Measurements from ENCODE around the gene PIGZ.

The PIGZ gene

GRCh38 chr3:196968233-196969133 lies at the start of gene PIGZ:
Gene PIGZ, minus strand, starts transcription at chr3:196968833. Its CDS starts 16,802 bp downstream, at chr3:196952031.
- peak; percentile 62 for DNase-seq (ENCODE audit: low spot score)

DNA sequence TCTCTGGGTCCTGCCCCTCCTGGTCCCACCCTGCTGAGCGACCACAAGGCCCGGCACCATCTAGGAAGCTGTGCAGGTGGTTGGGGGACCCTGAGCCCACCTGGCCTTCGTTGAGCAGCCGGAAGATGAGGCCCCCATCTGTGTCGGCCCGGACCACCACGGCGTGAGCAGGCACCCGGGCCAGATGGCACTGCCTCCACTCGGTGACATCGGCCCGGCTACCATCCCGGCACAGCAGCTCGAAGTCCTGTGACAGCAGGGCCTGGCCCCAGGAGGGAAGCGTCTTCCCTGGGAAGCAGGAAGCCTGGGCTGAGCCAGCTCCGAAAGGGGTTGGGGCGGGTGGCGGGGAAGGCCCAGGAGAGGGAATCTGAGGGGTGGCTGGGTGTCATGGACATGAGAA lies 48.4 kb upstream of the PIGZ start:
- no peak for DNase-seq (ENCODE audit: low spot score)

- no peak for DNase-seq (ENCODE audit: low spot score)
Observed at GRCh38 chr3:197015790-197016736, 47.4 kb upstream of the PIGZ start.

GRCh38 chr3:197014942-197015575 lies 46.4 kb upstream of the PIGZ start:
- no peak for DNase-seq (ENCODE audit: low spot score)

DNA sequence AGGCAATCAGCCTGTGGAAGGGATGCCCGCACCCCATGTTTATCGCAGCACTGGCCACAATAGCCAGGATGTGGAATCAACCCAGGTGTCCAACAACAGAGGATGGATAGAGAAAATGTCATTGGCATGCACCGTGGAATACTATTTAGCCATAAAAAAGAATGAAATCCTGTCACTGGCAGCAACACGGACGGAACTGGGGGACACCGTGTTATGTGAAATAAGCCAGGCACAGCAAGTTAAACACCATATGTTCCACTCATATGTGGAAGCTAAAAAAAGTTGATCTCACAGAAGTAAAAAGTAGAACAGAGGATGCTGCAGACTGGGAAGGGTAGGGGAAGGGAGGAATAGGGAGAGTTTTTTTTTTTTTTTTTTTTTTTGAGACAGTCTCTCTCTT lies 45.4 kb upstream of the PIGZ start:
- DNase-seq (ENCODE audit: low spot score), result no peak

DNA sequence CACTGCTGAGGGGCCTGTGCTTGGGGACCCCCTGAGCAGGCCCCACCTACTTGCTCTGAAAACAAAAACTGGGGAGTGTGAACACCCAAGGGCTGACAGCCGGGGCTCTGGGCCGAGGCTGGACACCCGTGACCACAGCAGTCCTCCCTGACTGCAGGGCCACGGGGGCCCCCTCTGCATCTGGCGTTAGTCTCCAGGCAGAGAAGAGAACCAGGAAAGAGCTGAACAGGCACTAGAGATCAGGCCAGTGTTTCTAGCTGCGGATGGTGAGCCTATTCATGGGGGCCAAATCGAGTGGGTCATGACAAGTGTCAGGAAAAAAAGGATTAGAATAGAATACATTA lies 43.9 kb upstream of the PIGZ start:
- DNase-seq (ENCODE audit: low spot score), result no peak

DNA sequence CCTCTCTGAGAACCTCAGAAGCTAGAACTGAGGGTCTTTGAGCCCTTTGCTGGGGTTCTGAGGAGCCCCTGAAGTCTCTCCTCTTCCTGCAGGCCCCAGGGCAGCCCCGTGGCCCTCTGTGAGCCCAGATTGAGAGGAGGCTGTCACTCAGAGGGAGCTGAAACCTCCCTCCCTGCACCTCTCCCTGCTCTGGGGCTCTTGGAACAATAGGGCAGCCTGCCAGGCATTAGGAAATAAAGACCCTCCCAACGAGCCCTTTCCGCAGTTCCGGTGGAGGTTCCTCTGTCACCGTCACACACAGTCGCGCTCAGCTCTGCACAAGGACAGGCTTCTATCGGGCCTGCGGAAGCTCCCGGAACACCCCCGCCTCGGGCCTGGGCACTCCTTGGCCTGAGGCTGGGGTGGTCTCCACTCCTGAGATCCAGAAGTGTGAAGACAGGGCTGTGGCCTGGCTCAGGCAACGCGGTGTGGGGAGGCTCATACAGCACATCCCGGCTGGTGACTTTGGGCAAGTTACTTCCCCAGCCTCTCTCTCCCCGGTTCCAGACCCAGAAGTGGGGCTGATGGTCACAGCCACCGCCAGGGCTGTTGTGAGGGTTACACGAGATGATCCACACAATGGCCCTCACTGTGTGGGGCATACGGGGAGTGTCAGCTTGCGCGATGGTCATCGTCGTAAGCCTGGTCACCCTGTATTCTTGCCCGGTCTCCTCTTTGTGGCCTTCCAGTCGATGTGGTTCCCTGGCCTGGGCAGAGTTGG lies 43.3 kb upstream of the PIGZ start:
- no peak for DNase-seq (ENCODE audit: low spot score)

- DNase-seq (ENCODE audit: low spot score), result no peak
Observed at GRCh38 chr3:197010556-197011351, 42.1 kb upstream of the PIGZ start.

DNA sequence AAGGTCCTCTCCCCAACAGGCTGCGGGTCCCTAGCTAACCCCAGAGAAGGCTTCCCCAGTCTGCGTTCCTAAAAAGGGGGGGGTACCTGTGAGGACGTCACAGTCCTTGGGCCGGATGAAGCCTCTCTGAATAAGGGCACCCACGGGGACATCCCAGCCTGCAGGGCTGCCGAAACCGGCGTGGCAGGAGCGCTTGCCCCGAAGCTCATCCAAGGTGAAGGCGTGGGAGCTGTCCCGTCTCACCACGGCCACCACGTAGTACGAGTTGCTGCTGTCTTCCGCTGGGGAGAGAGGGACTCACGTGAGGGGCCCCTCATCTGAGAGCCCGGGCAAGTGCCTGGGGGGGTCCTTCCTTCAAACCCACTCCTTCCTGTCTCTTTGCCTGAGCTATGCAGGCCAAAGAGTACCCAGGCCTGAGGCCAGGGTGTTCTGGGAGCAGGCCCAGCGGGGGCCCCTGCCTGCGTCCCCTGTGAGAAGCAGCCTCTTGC lies 40.9 kb upstream of the PIGZ start:
- no peak for DNase-seq (ENCODE audit: low spot score)

- DNase-seq (ENCODE audit: low spot score), result no peak
Observed at GRCh38 chr3:197008436-197009209, 40.0 kb upstream of the PIGZ start.

DNA sequence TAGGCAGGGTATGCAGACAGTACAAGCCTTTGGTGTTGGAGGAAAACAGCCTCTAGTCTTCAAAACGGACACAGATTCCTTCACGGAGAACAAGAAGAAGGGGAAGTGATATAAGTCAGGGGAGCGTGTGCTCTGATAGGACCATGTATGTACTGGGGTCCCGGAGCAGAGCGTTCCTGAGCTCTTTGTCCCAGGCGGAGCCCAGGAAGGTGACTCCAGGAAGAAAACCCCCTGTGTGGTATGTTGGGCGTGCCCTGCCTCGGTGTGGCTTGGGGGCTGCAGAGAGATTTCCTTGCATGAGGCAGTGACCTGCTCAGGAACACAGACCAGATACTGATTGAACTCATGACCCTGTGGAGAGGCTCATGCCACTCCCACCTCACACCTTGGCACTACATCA lies 39.3 kb upstream of the PIGZ start:
- DNase-seq (ENCODE audit: low spot score), result no peak

DNA sequence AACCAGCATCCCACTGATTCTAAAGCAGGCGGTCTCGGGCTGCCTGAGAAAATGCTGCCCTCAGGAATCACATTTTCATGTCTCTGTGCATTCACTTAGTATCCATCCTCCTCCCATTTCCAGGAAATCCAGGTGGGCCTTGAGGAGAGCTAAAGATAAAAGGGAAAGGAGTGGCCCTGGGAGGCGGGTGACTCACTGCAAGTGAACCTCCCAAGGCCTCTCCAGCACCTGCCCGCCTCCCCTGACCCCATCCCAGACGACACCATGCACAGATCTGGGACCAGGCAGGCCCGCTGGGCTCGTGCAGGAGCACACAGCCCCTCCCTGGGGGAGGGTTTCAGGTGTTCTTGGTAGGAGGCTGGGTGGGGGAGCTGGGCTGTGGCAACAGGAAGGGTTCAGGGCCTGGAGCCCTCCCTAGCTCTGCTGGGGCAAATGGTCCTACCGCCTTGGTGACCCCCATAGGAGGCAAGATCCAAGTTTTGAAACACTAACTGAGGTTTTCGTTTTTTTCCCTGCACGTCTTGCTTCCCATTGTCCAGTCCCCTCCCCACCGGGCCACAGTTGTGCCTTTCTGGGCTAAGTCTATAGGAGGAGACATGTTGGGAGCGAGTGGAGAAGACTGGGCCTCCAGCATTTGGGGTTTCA lies 38.8 kb upstream of the PIGZ start:
- DNase-seq (ENCODE audit: low spot score), result no peak

DNA sequence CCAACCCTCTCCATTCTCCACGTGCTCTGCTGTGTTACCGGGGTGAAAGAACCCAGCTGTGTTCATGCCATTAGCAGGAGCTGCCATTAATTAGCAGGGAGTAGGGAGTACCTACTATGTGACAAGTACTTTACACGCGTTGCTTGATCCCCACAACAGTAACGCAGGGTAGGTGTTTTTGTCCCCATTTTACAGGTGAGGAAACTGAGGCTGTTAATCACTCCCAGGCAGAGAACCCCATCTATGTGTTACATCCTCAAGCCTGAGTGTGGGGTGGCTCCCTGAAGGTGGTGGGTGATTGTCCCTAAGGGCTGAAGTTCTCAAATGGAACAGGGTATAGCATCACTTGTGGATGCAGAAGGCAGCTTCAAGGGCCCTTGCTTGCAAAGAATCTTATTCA lies 38.2 kb upstream of the PIGZ start:
- DNase-seq (ENCODE audit: low spot score), result no peak

GRCh38 chr3:197006446-197006845 lies 37.8 kb upstream of the PIGZ start:
- DNase-seq (ENCODE audit: low spot score), result no peak

GRCh38 chr3:197003461-197004385 lies 35.1 kb upstream of the PIGZ start:
- peak; percentile 44 for DNase-seq (ENCODE audit: low spot score)

DNA sequence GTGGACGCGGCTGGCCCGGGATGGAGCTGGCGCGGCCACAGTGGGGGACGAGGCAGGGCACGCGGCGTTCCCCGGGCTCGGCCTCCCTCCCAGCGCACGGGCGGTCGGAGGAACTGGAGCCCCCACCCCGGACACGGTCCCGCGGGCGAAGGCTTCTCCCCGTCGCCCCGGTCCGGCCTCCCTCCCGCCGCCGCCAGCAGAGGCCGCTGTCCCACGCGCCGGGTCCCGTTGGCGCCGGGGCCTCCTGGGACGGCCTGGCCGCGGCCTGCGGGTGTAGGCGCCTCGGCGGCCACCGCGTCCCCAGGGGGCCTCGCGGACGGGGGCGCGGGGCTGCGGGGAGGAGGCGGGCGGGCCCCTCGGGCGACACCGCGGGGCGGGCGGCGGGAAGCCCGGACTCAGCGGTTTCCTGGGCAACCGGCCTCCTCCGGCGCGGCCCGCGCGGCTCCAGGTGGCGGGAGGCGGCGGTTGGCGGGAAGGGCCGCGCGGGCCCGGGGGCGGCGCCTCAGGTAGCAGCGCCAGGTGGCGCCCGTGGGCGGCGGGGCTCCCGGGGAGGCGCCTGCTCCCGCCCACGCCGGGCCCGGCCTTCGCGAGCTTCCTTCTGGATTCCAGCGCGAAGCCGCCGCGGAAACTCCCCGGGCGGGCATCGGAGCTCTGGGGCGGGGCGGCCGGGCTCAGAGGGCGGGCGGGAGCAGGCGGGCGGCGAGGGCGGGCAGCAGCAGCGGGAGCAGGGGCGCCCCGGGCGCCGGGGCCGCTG lies 34.2 kb upstream of the PIGZ start:
- DNase-seq (ENCODE audit: low spot score), result peak; percentile 91

DNA sequence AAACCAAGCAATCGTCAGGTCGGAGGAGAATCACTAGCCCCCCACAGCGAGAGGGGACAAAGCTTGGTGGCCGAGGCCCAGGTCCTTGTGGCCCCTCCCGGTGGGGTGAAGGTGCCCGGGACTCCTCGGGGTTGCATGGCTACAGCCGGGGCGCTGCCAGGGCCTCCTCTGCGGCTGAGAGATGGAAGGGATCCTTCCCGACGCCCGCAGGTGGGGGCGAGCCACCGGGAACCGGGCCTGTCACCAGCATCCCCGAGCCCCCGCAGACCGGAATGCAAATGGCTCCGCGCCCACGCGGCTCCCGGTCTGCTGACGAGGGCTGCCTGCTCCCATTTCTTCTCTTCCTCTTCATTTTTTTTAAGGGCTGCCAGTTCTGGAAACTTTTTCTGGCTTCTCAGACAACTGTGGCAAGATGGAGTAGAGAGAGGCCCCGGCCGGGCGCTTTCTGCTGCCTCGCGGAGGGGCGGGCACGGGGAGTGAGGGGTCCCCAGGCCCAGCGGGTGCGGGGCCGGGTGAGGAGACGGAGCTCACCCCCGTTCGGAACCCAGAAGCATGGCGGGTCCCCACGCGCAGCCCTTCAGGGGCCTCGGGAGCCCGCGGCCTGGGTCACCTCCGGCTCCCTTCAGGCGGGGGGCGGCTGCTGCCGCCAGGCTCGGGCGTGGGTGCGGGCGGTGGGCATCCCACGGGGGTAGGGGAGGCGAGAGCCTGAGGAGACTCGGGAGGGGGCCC lies 33.5 kb upstream of the PIGZ start:
- peak; percentile 34 for DNase-seq (ENCODE audit: low spot score)
